ENCODE results near the gene LPAR3. TPM values are rescaled to one million over a fixed set of nuclear protein-coding genes. Genes with fewer than 3 reads are reported as not detected.

Gene LPAR3
- total RNA-seq, 1 donor from 2014 or later, result 0.67 TPM

DNA sequence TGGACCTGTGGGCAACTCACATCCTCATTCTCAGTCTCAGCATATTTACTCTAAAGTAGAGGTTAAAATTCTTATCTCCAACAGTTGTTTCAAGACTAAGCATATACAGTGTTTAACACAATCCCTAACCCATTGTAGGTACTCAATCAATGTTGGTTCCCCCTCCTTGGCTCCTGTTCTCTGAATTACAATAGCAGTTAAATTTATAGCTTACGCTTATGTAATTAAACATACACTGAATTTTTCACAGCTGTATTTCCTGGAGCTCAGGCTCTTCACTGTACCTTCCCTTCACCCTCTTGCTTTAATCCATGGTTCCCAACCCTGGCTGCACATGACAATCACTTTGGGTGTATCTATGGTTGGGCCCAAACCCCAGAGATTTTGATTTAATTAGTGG is 89.4 kb downstream of the LPAR3 start:
- Mint-ChIP-seq H3K27me3 (ENCODE audit: low read depth) (peaks cover 5% of the 10 kb centered on the region), H3K9me3 (no peaks in the 10 kb centered on the region), H3K4me1 (no peaks in the 10 kb centered on the region), H3K36me3 (no peaks in the 10 kb centered on the region), H3K27ac (no peak overlapping the region), H3K4me3 (no peak overlapping the region)
- TF ChIP-seq, protein P1, sequence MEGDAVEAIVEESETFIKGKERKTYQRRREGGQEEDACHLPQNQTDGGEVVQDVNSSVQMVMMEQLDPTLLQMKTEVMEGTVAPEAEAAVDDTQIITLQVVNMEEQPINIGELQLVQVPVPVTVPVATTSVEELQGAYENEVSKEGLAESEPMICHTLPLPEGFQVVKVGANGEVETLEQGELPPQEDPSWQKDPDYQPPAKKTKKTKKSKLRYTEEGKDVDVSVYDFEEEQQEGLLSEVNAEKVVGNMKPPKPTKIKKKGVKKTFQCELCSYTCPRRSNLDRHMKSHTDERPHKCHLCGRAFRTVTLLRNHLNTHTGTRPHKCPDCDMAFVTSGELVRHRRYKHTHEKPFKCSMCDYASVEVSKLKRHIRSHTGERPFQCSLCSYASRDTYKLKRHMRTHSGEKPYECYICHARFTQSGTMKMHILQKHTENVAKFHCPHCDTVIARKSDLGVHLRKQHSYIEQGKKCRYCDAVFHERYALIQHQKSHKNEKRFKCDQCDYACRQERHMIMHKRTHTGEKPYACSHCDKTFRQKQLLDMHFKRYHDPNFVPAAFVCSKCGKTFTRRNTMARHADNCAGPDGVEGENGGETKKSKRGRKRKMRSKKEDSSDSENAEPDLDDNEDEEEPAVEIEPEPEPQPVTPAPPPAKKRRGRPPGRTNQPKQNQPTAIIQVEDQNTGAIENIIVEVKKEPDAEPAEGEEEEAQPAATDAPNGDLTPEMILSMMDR (IDR thresholded peaks at IDR 0.05; ENCODE audit: unreplicated experiment), result no peak
- DNase-seq (ENCODE audit: low spot score in 2 of 2, unreplicated experiment in 2 of 2), result no peak

DNA sequence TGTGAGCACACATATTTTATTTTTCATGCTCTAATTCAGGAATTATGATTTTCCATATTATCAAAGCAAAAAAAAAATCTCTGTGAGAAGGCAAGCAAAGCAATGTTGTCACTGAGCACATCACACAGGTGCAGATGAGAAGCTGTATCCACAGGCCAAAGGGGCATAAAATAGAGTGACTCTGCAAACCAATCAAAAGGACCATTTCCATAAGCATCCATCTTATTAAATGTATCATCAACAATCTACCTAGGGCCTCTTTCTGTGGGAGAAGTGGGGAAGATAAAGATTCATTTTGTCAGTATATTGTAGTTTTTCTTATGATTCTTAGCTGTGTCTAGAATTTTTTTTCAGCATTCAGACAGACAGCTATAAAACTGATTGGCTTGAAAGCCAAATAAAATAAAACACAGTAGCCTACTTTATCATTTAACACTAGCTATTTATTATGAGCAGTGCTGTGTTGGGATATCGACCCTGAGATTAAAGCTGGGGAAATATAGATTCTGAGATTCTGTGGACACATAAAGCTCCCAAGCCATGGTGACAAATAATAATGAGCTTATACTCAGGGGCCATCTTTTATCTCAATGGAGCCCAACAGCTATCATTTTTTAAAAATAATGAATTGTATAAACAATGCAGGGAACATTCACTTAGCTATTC is 90.3 kb downstream of the LPAR3 start:
- no peak for DNase-seq (ENCODE audit: low spot score in 2 of 2, unreplicated experiment in 2 of 2)
- H3K4me3 Mint-ChIP-seq, result no peak overlapping the region
- no peaks in the 10 kb centered on the region for H3K9me3 Mint-ChIP-seq
- H3K27ac Mint-ChIP-seq, result no peak overlapping the region
- peaks cover 5% of the 10 kb centered on the region for H3K27me3 Mint-ChIP-seq (ENCODE audit: low read depth)
- H3K4me1 Mint-ChIP-seq, result no peaks in the 10 kb centered on the region
- H3K36me3 Mint-ChIP-seq, result no peaks in the 10 kb centered on the region
- TF ChIP-seq, protein P1 (IDR thresholded peaks at IDR 0.05; ENCODE audit: unreplicated experiment), result no peak

DNA sequence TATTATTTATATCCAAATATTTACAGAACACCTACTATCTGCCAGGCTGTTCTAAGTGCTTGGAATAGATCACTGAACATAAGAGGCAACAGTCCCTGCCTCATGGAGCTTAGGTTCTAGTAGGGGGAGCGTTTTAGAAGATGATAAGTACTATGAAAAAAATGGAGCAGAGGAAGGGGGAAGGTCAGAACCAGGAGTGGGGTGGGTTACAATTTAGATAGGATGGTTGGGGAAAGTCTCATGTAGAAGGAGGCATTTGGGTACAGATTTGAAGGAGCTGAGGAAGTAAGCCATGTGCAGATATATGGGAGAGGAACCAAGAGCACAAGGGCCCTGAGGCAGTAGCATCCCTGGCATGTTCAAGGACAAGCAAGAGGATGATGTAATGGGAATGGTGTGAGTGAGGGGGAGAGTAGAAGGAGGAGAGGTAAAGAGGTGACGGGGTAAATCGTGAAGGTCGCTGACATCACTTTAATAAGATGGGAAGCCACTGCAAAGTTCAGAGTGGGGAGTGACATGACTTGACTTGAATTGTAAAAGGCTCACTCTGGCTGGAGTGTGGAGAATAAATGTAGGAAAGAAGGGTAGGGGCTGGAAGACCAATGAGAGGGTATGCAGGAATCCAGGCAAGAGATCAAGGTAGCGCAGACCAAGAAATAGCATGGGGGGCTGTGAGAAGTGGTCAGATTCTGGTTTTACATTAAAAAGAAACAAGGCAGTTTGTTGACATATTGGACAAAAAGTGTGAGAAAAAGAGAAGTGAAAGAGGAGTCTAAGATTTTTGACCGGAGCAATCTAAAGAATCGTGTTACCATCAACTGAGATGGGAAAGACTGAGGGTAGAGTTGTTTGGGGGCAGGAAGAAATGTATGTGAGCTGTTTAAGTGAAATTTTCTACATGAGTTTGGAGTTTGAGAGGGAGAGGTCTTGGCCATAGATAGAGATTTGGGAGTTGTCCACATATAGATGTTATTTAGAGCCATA is 92.6 kb downstream of the LPAR3 start:
- Mint-ChIP-seq H3K4me3 (no peak overlapping the region), H3K36me3 (no peaks in the 10 kb centered on the region), H3K4me1 (no peaks in the 10 kb centered on the region), H3K9me3 (peaks cover 4% of the 10 kb centered on the region), H3K27me3 (ENCODE audit: low read depth) (no peaks in the 10 kb centered on the region), H3K27ac (no peak overlapping the region)
- DNase-seq (ENCODE audit: low spot score in 2 of 2, unreplicated experiment in 2 of 2), result no peak
- TF ChIP-seq, protein P1 (IDR thresholded peaks at IDR 0.05; ENCODE audit: unreplicated experiment), result no peak

DNA sequence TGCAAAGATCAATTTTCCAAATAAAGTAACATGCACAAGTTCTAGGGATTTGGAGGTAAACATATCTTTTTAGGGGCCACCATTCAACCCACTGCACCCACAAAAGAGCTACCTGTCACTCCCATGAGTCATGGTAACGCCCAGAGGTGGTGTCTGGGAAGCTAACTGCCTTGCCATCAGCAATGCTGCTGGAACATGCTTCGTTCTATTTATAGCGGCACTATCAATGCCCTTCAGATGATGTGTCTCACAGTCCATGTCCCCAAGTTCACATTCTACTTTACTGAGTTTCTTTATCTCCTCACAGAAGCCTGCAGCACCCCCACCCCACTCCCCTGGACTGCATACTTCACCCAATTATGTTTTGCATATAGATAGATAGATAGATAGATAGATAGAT is 95.4 kb downstream of the LPAR3 start:
- Mint-ChIP-seq H3K4me3 (no peak overlapping the region), H3K27me3 (ENCODE audit: low read depth) (no peaks in the 10 kb centered on the region), H3K27ac (no peak overlapping the region), H3K9me3 (peaks cover 10% of the 10 kb centered on the region), H3K4me1 (no peaks in the 10 kb centered on the region), H3K36me3 (no peaks in the 10 kb centered on the region)
- DNase-seq (ENCODE audit: low spot score in 2 of 2, unreplicated experiment in 2 of 2), result no peak
- TF ChIP-seq, protein P1 (IDR thresholded peaks at IDR 0.05; ENCODE audit: unreplicated experiment), result no peak

DNA sequence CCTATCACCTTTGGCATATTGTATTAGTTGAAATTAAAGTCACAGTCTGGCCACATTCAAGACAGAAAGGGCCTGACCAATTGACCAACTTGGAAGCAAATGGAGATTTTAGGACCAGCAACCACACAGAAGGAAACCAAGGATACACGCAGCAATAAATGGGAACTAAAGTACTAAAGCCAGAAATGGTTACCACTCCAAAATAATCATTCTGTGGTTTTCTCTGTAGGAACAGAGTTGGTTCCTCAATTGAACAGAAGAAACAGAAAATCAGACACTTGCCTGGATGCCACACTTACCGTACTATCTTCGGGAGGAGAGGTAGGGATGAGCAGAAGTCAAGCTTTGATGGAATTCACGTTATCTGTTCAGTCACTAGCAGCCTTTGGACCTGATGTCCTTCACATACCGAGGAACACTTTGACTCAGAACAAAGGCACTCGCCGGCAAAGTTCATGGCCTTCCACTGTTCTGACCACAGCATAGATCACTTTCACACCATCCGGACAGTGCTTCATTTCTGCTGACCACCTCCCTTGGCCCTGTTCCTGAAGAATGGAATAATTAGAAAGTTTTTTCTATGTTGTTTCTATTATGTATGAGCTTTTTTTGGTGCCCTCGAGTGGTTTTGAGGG is 96.9 kb downstream of the LPAR3 start:
- H3K4me3 Mint-ChIP-seq, result no peak overlapping the region
- peaks cover 20% of the 10 kb centered on the region for H3K9me3 Mint-ChIP-seq
- no peaks in the 10 kb centered on the region for H3K4me1 Mint-ChIP-seq
- no peaks in the 10 kb centered on the region for H3K36me3 Mint-ChIP-seq
- no peak overlapping the region for H3K27ac Mint-ChIP-seq
- no peak for DNase-seq (ENCODE audit: low spot score in 2 of 2, unreplicated experiment in 2 of 2)
- TF ChIP-seq, protein P1 (IDR thresholded peaks at IDR 0.05; ENCODE audit: unreplicated experiment), result no peak
- H3K27me3 Mint-ChIP-seq (ENCODE audit: low read depth), result no peaks in the 10 kb centered on the region
